D721Med (cell line): ENCODE results near the gene NAPSA.

ENCODE experiments used
- DNase-seq: peaks from one replicate; pipeline ENCODE4 v3.0.0; 2011; ENCODE audit warnings: low spot score; ENCODE audit not compliant: insufficient read length
- FAIRE-seq: peaks from 2 replicates; lab custom pipeline; 2011; peaks lifted over from hg19 to GRCh38; lab: Jason Lieb, UNC
- TF ChIP-seq, protein P1 (sequence below): IDR thresholded peaks from 2 replicates; pipeline ENCODE4 v1.5.1; 2012; ENCODE audit warnings: mild to moderate bottlenecking, control low read depth; ENCODE audit not compliant: insufficient read depth; ENCODE audit errors: missing control alignments

NAPSA gene

GRCh38 chr19:50309396-50310125 is 55.9 kb downstream of the NAPSA start:
- TF ChIP-seq, protein P1, sequence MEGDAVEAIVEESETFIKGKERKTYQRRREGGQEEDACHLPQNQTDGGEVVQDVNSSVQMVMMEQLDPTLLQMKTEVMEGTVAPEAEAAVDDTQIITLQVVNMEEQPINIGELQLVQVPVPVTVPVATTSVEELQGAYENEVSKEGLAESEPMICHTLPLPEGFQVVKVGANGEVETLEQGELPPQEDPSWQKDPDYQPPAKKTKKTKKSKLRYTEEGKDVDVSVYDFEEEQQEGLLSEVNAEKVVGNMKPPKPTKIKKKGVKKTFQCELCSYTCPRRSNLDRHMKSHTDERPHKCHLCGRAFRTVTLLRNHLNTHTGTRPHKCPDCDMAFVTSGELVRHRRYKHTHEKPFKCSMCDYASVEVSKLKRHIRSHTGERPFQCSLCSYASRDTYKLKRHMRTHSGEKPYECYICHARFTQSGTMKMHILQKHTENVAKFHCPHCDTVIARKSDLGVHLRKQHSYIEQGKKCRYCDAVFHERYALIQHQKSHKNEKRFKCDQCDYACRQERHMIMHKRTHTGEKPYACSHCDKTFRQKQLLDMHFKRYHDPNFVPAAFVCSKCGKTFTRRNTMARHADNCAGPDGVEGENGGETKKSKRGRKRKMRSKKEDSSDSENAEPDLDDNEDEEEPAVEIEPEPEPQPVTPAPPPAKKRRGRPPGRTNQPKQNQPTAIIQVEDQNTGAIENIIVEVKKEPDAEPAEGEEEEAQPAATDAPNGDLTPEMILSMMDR, result no peak
- DNase-seq (no peak), FAIRE-seq (no peak)

DNA sequence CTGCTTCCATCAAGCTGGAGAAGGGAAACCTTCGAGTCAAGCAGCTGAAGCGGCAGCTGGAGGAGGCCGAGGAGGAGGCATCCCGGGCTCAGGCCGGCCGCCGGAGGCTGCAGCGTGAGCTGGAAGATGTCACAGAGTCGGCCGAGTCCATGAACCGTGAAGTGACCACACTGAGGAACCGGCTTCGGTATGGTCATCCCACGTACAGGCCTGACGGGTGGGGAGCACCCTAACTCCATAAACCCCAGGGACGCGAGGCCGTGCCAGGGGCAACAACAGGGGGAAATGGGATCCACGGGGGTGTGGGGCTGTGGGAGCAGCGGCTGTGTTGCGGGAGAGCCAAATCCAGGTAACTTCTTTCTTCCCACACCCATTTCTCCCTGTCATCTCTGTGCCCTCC is 56.4 kb downstream of the NAPSA start:
- DNase-seq (no peak), FAIRE-seq (no peak)
- TF ChIP-seq, protein P1, result no peak
